UCSD-AML1 (cell line): ENCODE results near the gene EMX2.

Experiments
- DNase-seq: peaks from one replicate; lab custom pipeline; 2025; ENCODE audit not compliant: unreplicated experiment; lab: John Stamatoyannopoulos, UW

EMX2 gene

DNA sequence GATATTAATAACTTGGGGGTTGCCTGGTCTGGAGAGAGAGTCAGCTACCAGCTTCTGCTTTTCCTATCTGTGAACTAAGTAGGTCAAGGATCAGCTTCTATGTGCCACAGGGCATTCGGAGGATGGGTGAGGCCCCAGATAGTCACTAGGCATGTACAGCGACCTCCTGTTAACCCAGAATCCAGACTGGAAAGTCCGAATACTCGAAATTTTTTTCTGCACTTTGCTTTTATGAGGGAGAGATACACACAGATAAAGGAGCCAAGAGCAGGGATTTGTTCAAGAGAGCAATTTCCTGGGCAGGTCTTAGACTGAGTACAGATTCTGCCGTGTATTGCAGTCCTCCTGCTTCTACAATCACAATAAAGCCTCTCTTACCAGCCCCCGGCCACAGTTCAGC lies 54.2 kb downstream of the EMX2 start:
- no peak for DNase-seq

DNA sequence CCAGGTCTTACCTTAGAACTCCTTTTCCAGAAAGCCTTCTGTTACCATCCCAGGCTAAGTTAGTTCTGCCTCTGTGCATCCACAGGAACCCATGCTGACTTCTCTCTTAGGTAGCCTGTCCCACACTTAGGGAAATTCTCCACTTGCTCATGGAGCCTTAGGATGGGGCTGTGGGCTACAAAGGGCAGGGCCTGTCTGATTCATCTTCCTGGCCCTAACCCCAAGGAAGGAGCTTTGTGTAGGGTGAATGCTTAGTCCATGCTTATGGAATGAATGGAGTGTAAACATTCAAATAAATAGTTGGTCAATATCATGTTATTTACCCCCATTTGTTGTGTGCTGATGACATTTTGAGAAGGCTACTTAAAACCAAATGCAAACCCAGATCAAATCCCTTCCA lies 54.7 kb downstream of the EMX2 start:
- DNase-seq: no peak
